Measurements from ENCODE around the gene P2RY14.

DNA sequence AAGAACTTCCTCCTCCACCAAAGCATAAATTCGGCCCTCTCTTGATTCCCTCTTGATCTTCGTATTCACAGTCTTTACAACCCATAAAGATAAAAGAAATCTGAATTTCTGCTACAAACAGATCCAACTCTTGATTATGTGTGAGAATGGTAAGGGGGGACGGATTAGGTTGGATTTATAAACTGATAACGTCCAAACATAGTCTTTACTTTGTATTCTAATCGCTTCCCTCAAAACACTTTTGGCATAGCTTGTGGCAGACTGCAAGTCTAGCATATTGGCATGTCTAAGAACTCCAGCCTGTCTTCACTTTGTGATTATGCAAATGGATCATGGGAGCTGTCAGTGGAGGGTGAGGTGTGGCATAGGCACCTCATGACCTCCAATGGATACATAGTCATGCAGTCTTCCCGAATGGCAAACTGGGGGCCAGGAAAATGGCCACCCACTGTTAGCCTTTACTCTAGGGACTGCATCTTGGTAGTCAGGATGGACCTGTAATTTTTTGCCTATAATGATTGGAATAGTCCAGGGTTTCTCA lies 51.0 kb downstream of the P2RY14 start:
- TF ChIP-seq CTCF (IDR thresholded peaks at IDR 0.05; ENCODE audit: low read length) = no peak
- TF ChIP-seq EZH2phosphoT487 (IDR thresholded peaks at IDR 0.05; ENCODE audit: low read length) = no peak
- no peak for TF ChIP-seq EZH2 (optimal IDR thresholded peaks at IDR 0.05; ENCODE audit: low read depth, low read length)
